OCI-LY7 (cell line): ENCODE results near the gene MCRIP2. TPM values are rescaled to one million over a fixed set of nuclear protein-coding genes. Genes with fewer than 3 reads are reported as not detected.

ENCODE experiments used
- BruUV-seq: library from RNA; stranded (reverse); fragments of 400-500 nt; replicated peaks from 2 replicates; lab custom pipeline; 2021; lab: Mats Ljungman, UMichigan
- CTCF ChIA-PET: fragments of 300-600 bp; sonication (Branson Sonifier 250); formaldehyde crosslinking; loops from one replicate; lab custom pipeline; 2022; ENCODE audit warnings: antibody characterized with exemption; ENCODE audit not compliant: unreplicated experiment; lab: Charles Lee
- POLR2A ChIA-PET: fragments of 300-600 bp; sonication (Branson Sonifier 250); formaldehyde crosslinking; loops from one replicate; lab custom pipeline; 2022; ENCODE audit warnings: antibody characterized with exemption; lab: Charles Lee
- DNase-seq: peaks from one replicate; pipeline ENCODE4 v3.0.0-alpha.2; 2015; ENCODE audit warnings: low spot score
- H2AFZ ChIP-seq: fragments of 200-600 bp; sonication (generic), shearing (Covaris generic); 2 replicates; pipeline ENCODE4 v1.6.1; 2014; ENCODE audit warnings: mild to moderate bottlenecking, antibody characterized with exemption, low read length, moderate library complexity
- H3K27ac ChIP-seq: fragments of 200-600 bp; sonication (generic); 2 replicates; pipeline ENCODE4 v1.5.1; 2014; ENCODE audit warnings: mixed run types, low read depth, mild to moderate bottlenecking, moderate library complexity, low read length, inconsistent platforms; ENCODE audit not compliant: poor library complexity, severe bottlenecking
- H3K36me3 ChIP-seq: fragments of 200-600 bp; sonication (generic); 2 replicates; pipeline ENCODE4 v1.6.1; 2014; ENCODE audit warnings: mild to moderate bottlenecking, antibody characterized with exemption, low read length, moderate library complexity, mixed read lengths; ENCODE audit not compliant: insufficient read depth
- H3K4me1 ChIP-seq: fragments of 200-600 bp; sonication (generic); 2 replicates; pipeline ENCODE4 v1.5.1; 2014; ENCODE audit warnings: mild to moderate bottlenecking, low read length; ENCODE audit not compliant: insufficient read depth, poor library complexity, severe bottlenecking
- H3K4me2 ChIP-seq: fragments of 200-600 bp; sonication (generic); 2 replicates; pipeline ENCODE4 v1.6.1; 2014; ENCODE audit warnings: mild to moderate bottlenecking, low read length
- H3K4me3 ChIP-seq: fragments of 200-600 bp; sonication (generic); 2 replicates; pipeline ENCODE4 v1.5.1; 2014; ENCODE audit warnings: mild to moderate bottlenecking, low read depth, low read length; ENCODE audit not compliant: poor library complexity, severe bottlenecking
- H3K79me2 ChIP-seq: fragments of 200-600 bp; sonication (generic); 2 replicates; pipeline ENCODE4 v1.6.1; 2016; ENCODE audit warnings: low read depth, mild to moderate bottlenecking, low read length, moderate library complexity, mixed read lengths; ENCODE audit not compliant: insufficient read depth
- H3K9me2 ChIP-seq: fragments of 200-600 bp; sonication (generic); 2 replicates; pipeline ENCODE4 v1.6.1; 2016; ENCODE audit warnings: mild to moderate bottlenecking, low read length, mixed read lengths; ENCODE audit not compliant: insufficient read depth
- H3K9me3 ChIP-seq: fragments of 200-600 bp; sonication (generic); 2 replicates; pipeline ENCODE4 v1.6.1; 2014; ENCODE audit warnings: mild to moderate bottlenecking, mixed run types, low read length, mixed read lengths
- H4K20me1 ChIP-seq: fragments of 200-600 bp; sonication (generic); 2 replicates; pipeline ENCODE4 v1.6.1; 2014; ENCODE audit warnings: mild to moderate bottlenecking, antibody characterized with exemption, low read length, moderate library complexity, mixed read lengths; ENCODE audit not compliant: insufficient read depth
- EZH2phosphoT487 ChIP-seq: fragments of 200-600 bp; sonication (generic); IDR thresholded peaks from 2 replicates; pipeline ENCODE4 v1.6.1; 2018; ENCODE audit warnings: low read depth, borderline replicate concordance, mild to moderate bottlenecking, mixed run types, antibody characterized with exemption, low read length, moderate library complexity, mixed read lengths
- intact Hi-C: fragments of 100-400 bp; cut with micrococcal nuclease; formaldehyde crosslinking; loops from one replicate; pipeline ENCODE4 v1.10.0; 2022; ENCODE audit not compliant: unreplicated experiment
- total RNA-seq, 2 experiments: library from RNA; depleted of rRNA in 1 of 2; stranded (reverse); fragments of >200 nt in 1 of 2; shearing (Covaris generic) in 1 of 2; gene quantifications; 2 replicates each; pipeline ENCODE4 v1.2.3, GENCODE V29; 2014 to 2022
- TF ChIP-seq, protein P1 (sequence below): fragments of 200-600 bp; sonication (generic); conservative IDR thresholded peaks from 2 replicates; pipeline ENCODE4 v1.5.1; 2014; ENCODE audit warnings: mild to moderate bottlenecking, antibody characterized with exemption, low read length, moderate library complexity, mixed read lengths

Gene MCRIP2
- total RNA-seq, 2 experiments from 2014 or later: 62.8 to 64.1 TPM

GRCh38 chr16:694863-695354, 53.3 kb downstream of the MCRIP2 start:
- Histone ChIP-seq H3K4me2 (peak overlapping the region; percentile 60), H4K20me1 (no peaks in the 10 kb centered on the region), H3K27ac (no peak overlapping the region), H2AFZ (no peak overlapping the region), H3K36me3 (no peaks in the 10 kb centered on the region), H3K4me3 (peak overlapping the region; percentile 40), H3K4me1 (peaks cover 17% of the 10 kb centered on the region), H3K79me2 (0 out of 2 replicates have a peak, but pooled peaks cover under 1% of the 10 kb centered on the region), H3K9me3 (no peaks in the 10 kb centered on the region), H3K9me2 (no peaks in the 10 kb centered on the region)
- POLR2A ChIA-PET: no interaction called here
- CTCF ChIA-PET: no interaction called here
- intact Hi-C loops: no loop called here
- 0 out of 2 replicates have a peak, but pooled peaks have one; percentile 84 for TF ChIP-seq EZH2phosphoT487
- TF ChIP-seq, protein P1, sequence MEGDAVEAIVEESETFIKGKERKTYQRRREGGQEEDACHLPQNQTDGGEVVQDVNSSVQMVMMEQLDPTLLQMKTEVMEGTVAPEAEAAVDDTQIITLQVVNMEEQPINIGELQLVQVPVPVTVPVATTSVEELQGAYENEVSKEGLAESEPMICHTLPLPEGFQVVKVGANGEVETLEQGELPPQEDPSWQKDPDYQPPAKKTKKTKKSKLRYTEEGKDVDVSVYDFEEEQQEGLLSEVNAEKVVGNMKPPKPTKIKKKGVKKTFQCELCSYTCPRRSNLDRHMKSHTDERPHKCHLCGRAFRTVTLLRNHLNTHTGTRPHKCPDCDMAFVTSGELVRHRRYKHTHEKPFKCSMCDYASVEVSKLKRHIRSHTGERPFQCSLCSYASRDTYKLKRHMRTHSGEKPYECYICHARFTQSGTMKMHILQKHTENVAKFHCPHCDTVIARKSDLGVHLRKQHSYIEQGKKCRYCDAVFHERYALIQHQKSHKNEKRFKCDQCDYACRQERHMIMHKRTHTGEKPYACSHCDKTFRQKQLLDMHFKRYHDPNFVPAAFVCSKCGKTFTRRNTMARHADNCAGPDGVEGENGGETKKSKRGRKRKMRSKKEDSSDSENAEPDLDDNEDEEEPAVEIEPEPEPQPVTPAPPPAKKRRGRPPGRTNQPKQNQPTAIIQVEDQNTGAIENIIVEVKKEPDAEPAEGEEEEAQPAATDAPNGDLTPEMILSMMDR: no peak
- BruUV-seq: no TSS peak
- no peak for DNase-seq

- Histone ChIP-seq H3K4me2 (peak overlapping the region; percentile 53; the same call in 1 of the 2 replicates), H3K4me1 (peaks cover 14% of the 10 kb centered on the region), H3K9me3 (no peaks in the 10 kb centered on the region), H3K4me3 (no peak overlapping the region), H3K79me2 (no peaks in the 10 kb centered on the region), H3K27ac (no peak overlapping the region), H3K36me3 (no peaks in the 10 kb centered on the region), H2AFZ (no peak overlapping the region), H4K20me1 (no peaks in the 10 kb centered on the region), H3K9me2 (no peaks in the 10 kb centered on the region)
- intact Hi-C loops: no loop called here
- no peak for DNase-seq
- ChIA-PET CTCF (no interaction called here), POLR2A (no interaction called here)
- no TSS peak for BruUV-seq
- TF ChIP-seq EZH2phosphoT487: no peak
- TF ChIP-seq, protein P1: no peak
Observed at GRCh38 chr16:695355-696089, 53.9 kb downstream of the MCRIP2 start.

Other genes starting within 250 kb of the MCRIP2 start
- 25.0 and 28.3 TPM in 2 replicates for gene NME4, start 244.6 kb upstream of the MCRIP2 start, total RNA-seq (2014; rRNA removed; shearing (Covaris generic))
- 24.3 and 25.0 TPM in 2 replicates for gene NME4, start 244.6 kb upstream of the MCRIP2 start, total RNA-seq (2022)
- gene DECR2, start 239.9 kb upstream of the MCRIP2 start, total RNA-seq (2014; rRNA removed; shearing (Covaris generic)): 7.5 and 8.0 TPM in 2 replicates
- gene DECR2, start 239.9 kb upstream of the MCRIP2 start, total RNA-seq (2022): 14.4 and 15.9 TPM in 2 replicates
- gene RAB11FIP3, start 216.2 kb upstream of the MCRIP2 start, total RNA-seq (2014; rRNA removed; shearing (Covaris generic)): 29.0 and 29.9 TPM in 2 replicates
- gene RAB11FIP3, start 216.2 kb upstream of the MCRIP2 start, total RNA-seq (2022): 47.5 and 51.2 TPM in 2 replicates
- 23.1 and 32.9 TPM in 2 replicates for gene CAPN15, start 114.1 kb upstream of the MCRIP2 start, total RNA-seq (2014; rRNA removed; shearing (Covaris generic))
- 43.9 and 54.0 TPM in 2 replicates for gene CAPN15, start 114.1 kb upstream of the MCRIP2 start, total RNA-seq (2022)
- gene PRR35, start 81.4 kb upstream of the MCRIP2 start, total RNA-seq (2014; rRNA removed; shearing (Covaris generic)): not detected in 2 replicates
- gene PRR35, start 81.4 kb upstream of the MCRIP2 start, total RNA-seq (2022): not detected in 2 replicates
- gene NHLRC4, start 74.8 kb upstream of the MCRIP2 start, total RNA-seq (2014; rRNA removed; shearing (Covaris generic)): 3.7 and 4.2 TPM in 2 replicates
- gene NHLRC4, start 74.8 kb upstream of the MCRIP2 start, total RNA-seq (2022): 2.5 and 2.6 TPM in 2 replicates
- gene PIGQ, start 71.9 kb upstream of the MCRIP2 start, total RNA-seq (2014; rRNA removed; shearing (Covaris generic)): 32.3 and 39.0 TPM in 2 replicates
- 51.4 and 54.2 TPM in 2 replicates for gene PIGQ, start 71.9 kb upstream of the MCRIP2 start, total RNA-seq (2022)
- 18.2 and 20.9 TPM in 2 replicates for gene RAB40C, start 51.8 kb upstream of the MCRIP2 start, total RNA-seq (2014; rRNA removed; shearing (Covaris generic))
- 18.3 and 19.3 TPM in 2 replicates for gene RAB40C, start 51.8 kb upstream of the MCRIP2 start, total RNA-seq (2022)
- gene WFIKKN1, start 10.8 kb upstream of the MCRIP2 start, total RNA-seq (2014; rRNA removed; shearing (Covaris generic)): 0.46 and 0.47 TPM in 2 replicates
- 0.81 and 1.2 TPM in 2 replicates for gene WFIKKN1, start 10.8 kb upstream of the MCRIP2 start, total RNA-seq (2022)
- 135 and 152 TPM in 2 replicates for gene METTL26, start 5.5 kb upstream of the MCRIP2 start, total RNA-seq (2014; rRNA removed; shearing (Covaris generic))
- 83.9 and 99.0 TPM in 2 replicates for gene METTL26, start 5.5 kb upstream of the MCRIP2 start, total RNA-seq (2022)
- 77.6 and 110 TPM in 2 replicates for gene WDR90, start 7.5 kb downstream of the MCRIP2 start, total RNA-seq (2014; rRNA removed; shearing (Covaris generic))
- 143 and 153 TPM in 2 replicates for gene WDR90, start 7.5 kb downstream of the MCRIP2 start, total RNA-seq (2022)
- 129 and 136 TPM in 2 replicates for gene RHOT2, start 26.3 kb downstream of the MCRIP2 start, total RNA-seq (2014; rRNA removed; shearing (Covaris generic))
- 129 and 133 TPM in 2 replicates for gene RHOT2, start 26.3 kb downstream of the MCRIP2 start, total RNA-seq (2022)
- 3.8 and 4.2 TPM in 2 replicates for gene RHBDL1, start 33.8 kb downstream of the MCRIP2 start, total RNA-seq (2014; rRNA removed; shearing (Covaris generic))
- 3.6 and 4.2 TPM in 2 replicates for gene RHBDL1, start 33.8 kb downstream of the MCRIP2 start, total RNA-seq (2022)
- 85.5 and 111 TPM in 2 replicates for gene STUB1, start 38.6 kb downstream of the MCRIP2 start, total RNA-seq (2014; rRNA removed; shearing (Covaris generic))
- gene STUB1, start 38.6 kb downstream of the MCRIP2 start, total RNA-seq (2022): 72.4 and 78.6 TPM in 2 replicates
- 70.6 and 82.3 TPM in 2 replicates for gene JMJD8, start 42.5 kb downstream of the MCRIP2 start, total RNA-seq (2014; rRNA removed; shearing (Covaris generic))
- 46.8 and 48.7 TPM in 2 replicates for gene JMJD8, start 42.5 kb downstream of the MCRIP2 start, total RNA-seq (2022)
- gene WDR24, start 48.6 kb downstream of the MCRIP2 start, total RNA-seq (2014; rRNA removed; shearing (Covaris generic)): 10.3 and 11.6 TPM in 2 replicates
- gene WDR24, start 48.6 kb downstream of the MCRIP2 start, total RNA-seq (2022): 24.0 and 28.9 TPM in 2 replicates
- gene FBXL16, start 64.0 kb downstream of the MCRIP2 start, total RNA-seq (2014; rRNA removed; shearing (Covaris generic)): 0.16 and 0.28 TPM in 2 replicates
- gene FBXL16, start 64.0 kb downstream of the MCRIP2 start, total RNA-seq (2022): 0.42 and 0.52 TPM in 2 replicates
- 9.5 and 15.9 TPM in 2 replicates for gene METRN, start 73.3 kb downstream of the MCRIP2 start, total RNA-seq (2014; rRNA removed; shearing (Covaris generic))
- 12.2 and 14.4 TPM in 2 replicates for gene METRN, start 73.3 kb downstream of the MCRIP2 start, total RNA-seq (2022)
- gene ANTKMT, start 79.3 kb downstream of the MCRIP2 start, total RNA-seq (2014; rRNA removed; shearing (Covaris generic)): 44.8 and 51.3 TPM in 2 replicates
- 45.5 and 46.5 TPM in 2 replicates for gene ANTKMT, start 79.3 kb downstream of the MCRIP2 start, total RNA-seq (2022)
- gene CCDC78, start 84.6 kb downstream of the MCRIP2 start, total RNA-seq (2014; rRNA removed; shearing (Covaris generic)): 25.8 and 35.9 TPM in 2 replicates
- 52.6 and 57.9 TPM in 2 replicates for gene CCDC78, start 84.6 kb downstream of the MCRIP2 start, total RNA-seq (2022)
- 28.1 and 30.8 TPM in 2 replicates for gene HAGHL, start 85.3 kb downstream of the MCRIP2 start, total RNA-seq (2014; rRNA removed; shearing (Covaris generic))
- 56.3 and 57.9 TPM in 2 replicates for gene HAGHL, start 85.3 kb downstream of the MCRIP2 start, total RNA-seq (2022)
- gene CIAO3, start 99.2 kb downstream of the MCRIP2 start, total RNA-seq (2014; rRNA removed; shearing (Covaris generic)): 142 and 169 TPM in 2 replicates
- 156 and 173 TPM in 2 replicates for gene CIAO3, start 99.2 kb downstream of the MCRIP2 start, total RNA-seq (2022)
- 0.13 TPM in 1 of 2 replicates, not detected in the other for gene MSLN, start 118.9 kb downstream of the MCRIP2 start, total RNA-seq (2014; rRNA removed; shearing (Covaris generic))
- gene MSLN, start 118.9 kb downstream of the MCRIP2 start, total RNA-seq (2022): 0.30 and 0.44 TPM in 2 replicates
- 51.4 and 64.1 TPM in 2 replicates for gene RPUSD1, start 146.6 kb downstream of the MCRIP2 start, total RNA-seq (2014; rRNA removed; shearing (Covaris generic))
- 42.1 and 48.6 TPM in 2 replicates for gene RPUSD1, start 146.6 kb downstream of the MCRIP2 start, total RNA-seq (2022)
- gene CHTF18, start 146.8 kb downstream of the MCRIP2 start, total RNA-seq (2014; rRNA removed; shearing (Covaris generic)): 98.9 and 125 TPM in 2 replicates
- gene CHTF18, start 146.8 kb downstream of the MCRIP2 start, total RNA-seq (2022): 145 and 146 TPM in 2 replicates
- gene GNG13, start 158.9 kb downstream of the MCRIP2 start, total RNA-seq (2014; rRNA removed; shearing (Covaris generic)): not detected in 2 replicates
- gene GNG13, start 158.9 kb downstream of the MCRIP2 start, total RNA-seq (2022): not detected in 2 replicates